GM18517 (cell line): ENCODE data around the gene RANBP10.
"Not testable (repeated sequence)": the region's sequence is repeated elsewhere in the genome, so short reads cannot be mapped to it uniquely, and the experiment has no call there.

ENCODE experiments used
- ATAC-seq: cut with Tn5 transposase; IDR thresholded peaks from one replicate; pipeline ENCODE4 v1.9.1; 2021; ENCODE audit warnings: mild to moderate bottlenecking, moderate library complexity; ENCODE audit not compliant: unreplicated experiment

RANBP10 gene

DNA sequence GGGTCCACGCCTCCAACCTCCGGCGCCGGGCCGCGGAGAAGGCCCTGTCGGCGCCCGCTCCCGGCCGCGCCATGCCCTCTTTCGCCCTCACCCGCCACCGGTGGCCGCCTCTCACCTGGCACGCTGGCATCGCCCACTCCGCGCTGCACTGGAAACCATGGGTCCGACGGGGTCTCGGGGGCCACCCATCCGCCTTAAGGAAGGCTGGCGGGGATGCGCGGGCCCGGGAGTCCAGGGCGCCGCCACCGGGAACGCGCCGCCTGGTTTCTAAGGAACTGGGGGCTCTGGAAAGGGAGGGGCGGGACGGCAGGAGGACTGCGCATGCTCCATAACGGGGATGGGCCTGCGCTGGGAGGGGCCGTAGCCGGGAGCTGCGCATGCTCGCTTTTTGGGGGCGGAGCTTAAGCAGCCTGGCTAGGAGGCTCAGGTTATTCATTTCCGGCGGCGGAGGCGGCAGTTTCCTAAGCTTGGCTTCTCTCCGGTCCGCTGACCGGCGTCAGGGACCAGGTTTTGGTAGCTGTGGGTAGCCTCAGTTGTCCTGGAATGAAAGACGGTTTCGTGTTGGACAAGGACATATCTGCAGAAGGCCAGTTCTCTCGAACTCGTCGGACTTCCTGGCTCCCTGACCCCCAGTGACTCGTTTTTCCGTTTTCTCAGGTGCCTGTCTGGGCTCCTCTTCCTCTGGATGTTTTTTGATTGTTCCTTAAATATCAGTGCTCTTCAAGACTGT lies 87.1 kb downstream of the RANBP10 start, which contains the start of gene GFOD2:
Gene GFOD2 (minus strand): TSS at position 269 of the 730 bp plus-strand sequence. CDS start 33,601 bp downstream, outside the sequence.
- ATAC-seq = peak; percentile 80

DNA sequence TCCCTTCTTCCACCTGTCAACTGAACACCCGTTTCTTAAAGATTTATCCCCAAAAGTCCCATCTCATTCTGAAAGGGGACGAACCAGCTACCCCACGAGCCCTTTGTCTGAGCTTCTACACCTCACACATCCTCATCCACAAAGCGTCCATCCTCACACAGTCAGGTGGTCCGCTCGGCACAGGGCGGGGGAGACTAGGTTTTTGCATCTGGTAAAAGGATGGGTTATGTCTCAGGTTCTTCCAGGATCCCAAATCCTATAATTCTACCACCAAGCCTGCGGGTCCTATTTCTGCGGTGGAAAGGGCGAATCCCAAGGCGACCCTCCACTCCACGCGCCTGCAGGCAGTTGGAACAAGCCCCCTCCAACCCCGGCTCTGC lies 87.7 kb downstream of the RANBP10 start:
- no peak for ATAC-seq

DNA sequence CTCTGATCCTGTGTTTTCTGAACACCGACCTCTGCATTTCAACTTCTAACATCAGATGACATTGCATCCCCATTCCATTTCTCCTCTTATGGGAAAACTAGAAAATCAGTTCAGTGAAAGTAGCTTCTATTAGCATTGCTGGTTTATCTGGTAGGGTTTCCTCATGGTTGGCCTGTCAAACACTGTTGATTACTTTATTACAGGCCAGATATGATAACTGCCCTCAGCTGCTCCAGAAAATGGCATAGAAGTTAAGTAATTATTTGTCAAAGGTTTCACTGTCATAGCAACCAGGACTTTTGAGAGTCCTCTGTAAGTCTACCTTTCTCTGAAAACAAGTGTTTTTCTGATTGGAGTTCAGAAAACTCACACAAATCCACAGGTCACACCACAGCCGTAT lies 90.3 kb downstream of the RANBP10 start:
- ATAC-seq = no peak

DNA sequence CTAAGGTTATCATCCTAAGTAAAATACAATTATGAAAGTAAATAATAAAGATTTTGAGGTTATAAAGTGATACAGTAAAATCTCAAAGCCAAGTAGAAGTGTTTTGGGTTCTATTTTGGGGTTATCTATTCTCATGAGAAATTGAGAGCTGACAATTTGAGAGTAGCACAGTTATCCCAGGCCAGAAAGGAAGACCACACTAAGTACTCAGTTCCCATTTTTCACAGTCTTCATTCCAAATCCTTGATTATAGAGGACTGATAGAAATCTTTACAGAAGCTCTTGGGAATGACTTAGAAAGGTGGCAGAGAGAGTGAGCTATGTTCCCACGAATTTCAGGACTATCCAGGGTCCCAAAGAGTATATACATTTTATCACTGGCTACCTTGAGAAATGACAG lies 91.8 kb downstream of the RANBP10 start:
- ATAC-seq = no peak

DNA sequence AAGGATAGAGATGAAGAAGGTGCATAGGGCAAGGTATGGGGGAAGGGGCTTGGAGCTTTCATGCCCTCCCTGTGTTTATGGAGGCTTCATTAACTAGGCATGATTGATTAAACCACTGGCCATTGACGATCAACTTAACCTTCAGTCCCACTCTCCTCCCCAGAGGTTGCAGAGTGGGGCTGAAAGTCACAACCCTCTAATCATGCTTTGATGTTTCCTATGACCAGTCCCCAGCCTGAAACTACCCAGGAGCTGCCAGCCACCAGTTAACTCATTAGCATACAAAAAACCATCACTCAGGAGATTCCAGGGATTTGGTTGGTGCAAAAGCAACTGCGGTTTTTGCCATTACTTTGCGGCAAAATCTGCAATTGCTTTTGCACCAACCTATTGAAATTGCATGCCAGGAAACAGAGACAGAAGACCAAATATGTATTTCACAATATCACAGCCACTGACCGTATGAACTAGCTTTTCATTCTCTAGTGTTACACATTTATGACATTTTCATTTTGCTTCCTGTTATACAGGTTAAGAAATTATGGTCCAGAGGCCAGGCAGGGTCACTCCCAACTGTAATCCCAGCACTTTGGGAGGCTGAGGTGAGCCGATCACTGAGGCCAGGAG lies 92.6 kb downstream of the RANBP10 start:
- no peak for ATAC-seq

DNA sequence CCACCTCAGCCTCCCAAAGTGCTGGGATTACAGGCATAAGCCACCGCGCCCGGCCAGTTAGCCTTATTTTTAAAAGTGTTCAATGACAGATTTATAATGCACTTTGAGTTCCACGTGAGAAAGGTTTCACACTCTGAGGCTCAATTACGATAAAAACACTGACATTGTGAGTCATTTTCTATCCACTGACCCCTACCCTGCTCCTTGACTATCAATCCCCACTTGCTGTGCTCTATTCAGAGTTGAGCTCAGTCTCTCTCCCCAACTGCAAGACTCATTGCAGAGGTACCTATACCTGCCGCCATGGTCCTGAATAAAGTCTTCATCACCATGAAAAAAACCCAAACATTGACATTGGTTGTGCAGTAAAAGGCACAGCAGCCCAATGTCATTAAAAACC lies 95.8 kb downstream of the RANBP10 start:
- ATAC-seq = no peak

DNA sequence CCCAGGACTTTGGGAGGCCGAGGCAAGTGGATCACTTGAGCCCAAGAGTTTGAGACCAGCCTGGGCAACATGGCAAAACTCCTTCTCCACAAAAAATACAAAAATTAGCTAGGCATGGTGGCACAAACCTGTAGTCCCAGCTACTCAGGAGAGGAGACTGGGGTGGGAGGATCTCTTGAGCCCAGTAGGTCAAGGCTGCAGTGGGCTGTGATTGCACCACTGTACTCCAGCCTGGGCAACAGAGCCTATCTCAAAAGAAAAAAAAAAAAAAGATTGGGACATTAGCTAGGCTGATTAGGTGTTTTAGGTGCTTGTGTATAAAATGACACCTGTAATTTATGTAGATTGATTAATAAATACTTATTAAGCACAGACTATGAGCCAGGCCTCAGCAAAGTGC lies 97.3 kb downstream of the RANBP10 start:
- ATAC-seq = no peak

DNA sequence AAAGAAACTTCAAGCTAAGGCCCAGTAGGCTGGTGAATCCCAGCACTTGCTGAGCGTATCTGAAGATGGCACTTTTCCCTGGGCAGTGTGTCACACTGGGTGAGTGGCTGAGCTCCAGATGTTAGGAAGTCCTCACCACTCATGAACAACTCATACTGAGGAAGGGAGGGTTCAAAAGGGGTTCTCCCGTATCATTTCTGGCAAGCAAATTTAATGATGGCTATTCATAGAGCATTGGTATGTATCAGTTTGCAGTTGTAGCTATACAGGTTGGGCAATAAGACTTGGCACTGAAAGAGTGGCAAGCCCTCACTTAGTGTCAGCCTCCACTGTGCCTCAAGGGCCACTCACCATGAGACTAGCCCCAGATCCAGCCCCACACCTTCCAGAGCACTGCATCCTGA lies 98.0 kb downstream of the RANBP10 start:
- ATAC-seq = no peak

DNA sequence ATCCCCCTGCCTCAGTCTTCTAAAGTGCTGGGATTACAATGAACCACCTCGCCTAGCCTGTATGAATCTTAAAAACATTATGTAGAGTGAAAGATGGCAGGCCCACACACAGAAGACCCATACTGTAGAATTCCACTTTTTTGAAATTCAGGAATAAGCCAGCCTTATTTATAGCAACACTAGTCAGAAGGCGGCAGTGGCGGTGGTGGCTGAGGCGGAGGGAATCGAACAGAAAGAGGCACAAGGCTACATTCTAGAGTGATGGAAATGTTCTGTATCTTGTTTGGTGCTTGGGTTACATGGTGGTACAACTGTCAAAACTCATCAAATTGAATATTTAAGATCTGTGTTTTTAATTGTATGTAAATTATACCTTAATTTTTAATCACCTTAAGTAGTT lies 98.6 kb downstream of the RANBP10 start:
- ATAC-seq = no peak

DNA sequence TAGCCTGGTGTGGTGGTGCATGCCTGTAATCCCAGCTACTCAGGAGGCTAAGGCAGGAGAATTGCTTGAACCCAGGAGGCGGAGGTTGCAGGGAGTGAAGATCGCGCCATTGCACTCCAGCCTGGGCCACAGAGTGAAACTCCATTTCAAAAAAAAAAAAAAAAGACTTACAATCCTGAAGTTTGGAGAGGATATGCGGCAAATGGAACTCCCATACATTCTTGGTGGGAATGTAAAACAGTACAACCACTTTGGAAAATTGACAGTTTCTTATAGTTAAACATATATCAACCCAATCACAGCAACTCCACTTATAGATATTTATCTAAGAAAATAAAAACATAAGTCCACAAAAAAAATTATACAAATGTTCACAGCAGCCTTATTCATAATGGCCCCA lies 99.2 kb downstream of the RANBP10 start:
- ATAC-seq = no peak

DNA sequence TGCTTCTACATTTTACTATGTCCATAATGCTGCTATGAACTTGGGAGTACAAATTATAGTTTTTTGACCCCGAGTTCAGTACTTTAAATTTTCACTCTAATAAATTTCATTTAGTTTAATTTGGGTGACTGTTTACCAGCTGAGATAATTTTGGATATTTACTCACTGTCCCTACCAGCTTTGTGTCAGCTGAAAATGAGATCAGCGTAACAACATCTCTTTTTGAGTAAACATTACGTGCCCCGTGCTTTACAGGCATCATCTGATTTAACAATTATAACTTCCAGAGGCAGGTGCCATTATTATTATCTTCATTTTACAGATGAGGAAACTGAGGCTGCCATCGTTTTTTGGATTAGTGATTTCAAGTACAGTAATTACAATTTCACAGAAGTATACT lies 102.2 kb downstream of the RANBP10 start:
- ATAC-seq = no peak

DNA sequence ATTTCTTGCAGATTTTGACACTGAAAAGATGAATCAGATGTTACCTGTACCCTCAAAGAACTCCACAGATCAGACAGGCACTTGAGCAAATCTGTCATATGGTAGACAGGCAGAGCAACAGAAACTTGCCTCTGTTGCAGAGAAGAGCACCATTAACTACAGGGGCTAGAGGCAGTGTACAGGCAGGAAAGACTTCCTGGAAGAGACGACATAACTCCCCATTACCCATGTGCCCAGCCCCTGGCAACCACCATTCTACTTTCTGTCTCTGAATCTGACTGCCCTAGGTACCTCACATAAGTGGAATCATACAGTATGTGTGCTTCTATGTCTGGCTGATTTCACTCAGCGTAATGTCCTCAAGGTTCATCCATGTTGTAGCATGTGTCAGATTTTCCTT lies 102.7 kb downstream of the RANBP10 start:
- ATAC-seq = no peak

DNA sequence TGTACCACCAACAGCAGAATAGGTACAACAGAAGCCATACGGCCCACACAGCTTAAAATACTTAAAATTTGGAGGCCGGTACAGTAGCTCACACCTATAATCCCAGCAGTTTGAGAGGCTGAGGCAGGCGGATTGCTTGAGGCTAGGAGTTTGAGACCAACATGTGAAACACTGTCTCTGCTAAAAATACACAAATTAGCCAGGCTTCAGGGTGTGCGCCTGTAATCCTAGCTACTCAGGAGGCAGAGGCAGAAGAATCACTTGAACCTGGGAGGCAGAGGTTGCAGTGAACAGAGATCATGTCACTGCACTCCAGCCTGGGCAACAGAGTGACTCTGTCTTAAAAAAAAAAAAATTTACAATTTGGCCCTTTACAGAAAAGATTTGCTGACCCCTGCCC lies 104.2 kb downstream of the RANBP10 start:
- ATAC-seq = no peak

DNA sequence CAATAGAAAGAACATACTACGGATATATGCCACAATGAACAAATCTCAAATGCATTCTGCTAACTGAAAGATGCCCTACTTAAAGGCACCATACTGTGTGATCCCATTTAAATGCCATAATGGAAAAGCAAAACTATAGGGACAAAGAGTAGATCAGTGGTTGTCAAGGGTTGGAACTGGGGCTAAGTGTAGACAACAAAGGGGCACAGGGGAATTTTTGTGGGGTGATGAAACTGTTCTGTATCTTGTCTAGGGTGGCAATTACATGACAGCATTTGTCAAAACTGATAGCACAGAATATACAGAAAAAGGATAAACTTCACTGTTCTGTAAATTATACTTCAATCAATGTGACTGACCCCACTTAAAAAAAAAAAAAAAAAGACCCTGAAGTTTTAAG lies 104.9 kb downstream of the RANBP10 start:
- no peak for ATAC-seq

DNA sequence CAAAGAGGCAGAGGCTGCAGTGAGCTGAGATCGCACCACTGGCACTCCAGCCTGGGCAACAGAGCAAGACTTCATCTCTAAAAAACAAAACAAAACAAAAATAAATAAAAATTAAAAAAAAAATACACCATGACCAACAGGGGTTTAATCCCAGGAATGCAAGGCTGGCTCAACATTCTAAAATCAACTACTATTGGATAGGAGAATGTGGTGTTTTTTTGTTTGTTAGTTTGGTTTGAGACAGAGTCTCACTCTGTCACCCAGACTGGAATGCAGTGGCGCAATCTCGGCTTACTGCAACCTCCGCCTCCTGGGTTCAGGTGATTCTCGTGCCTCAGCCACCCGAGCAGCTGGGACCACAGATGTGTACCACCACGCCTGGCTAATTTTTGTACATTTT lies 107.1 kb downstream of the RANBP10 start:
- no peak for ATAC-seq

DNA sequence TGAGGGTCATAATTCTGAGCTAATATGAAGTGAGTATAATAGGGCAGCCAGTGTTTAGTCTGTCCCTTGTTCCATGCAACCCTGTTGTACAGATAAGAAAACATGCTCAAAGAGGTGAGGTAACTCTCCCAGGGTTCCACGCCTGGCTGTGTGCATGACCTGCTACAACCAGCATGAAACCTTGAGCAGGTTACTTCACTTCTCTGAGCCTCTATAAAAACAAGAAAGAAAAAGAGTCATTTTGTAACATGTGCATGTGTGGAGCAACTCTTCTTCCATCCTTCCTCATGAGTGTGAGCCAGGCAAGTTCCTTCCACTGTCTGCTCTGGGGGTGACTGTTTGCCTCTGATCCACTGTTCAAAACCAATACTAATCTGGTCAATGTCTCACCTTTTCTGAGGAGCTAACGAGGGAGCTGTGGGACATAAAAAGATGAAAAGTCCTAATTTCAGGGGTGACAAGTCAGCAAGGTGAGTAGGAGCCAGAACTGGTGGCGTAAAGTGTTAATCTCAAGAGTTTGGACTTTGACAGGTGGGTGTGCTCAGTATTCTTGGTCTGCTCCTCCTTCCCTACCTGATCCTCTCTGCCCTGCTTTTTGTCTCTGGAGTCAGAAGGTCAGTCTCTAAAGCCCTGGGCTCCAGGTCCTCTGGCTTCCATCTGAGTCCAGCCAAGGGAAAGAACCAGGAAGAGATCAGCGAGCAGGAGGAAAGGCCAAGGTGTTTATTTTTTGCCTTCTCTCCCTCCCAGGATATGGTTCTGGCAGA lies 108.8 kb downstream of the RANBP10 start:
- no peak for ATAC-seq

DNA sequence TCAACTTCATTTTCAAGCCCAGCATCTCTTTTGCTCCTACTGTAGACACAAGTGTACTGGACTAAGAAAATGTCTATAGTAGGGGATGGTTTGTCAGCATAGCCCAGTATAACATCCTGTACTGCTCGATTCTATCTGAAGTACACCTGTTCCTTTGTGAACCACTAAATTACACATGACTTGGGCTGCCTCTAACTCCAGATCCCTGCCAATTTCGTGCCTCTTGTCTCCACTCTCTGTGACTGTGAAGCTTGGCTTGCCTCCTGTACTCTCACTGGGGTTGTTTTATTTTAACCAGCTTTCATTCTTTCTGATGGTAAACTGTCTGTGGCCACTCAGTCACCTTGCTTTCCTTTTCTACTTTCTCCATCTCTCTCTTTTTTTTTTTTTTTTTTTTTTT lies 111.7 kb downstream of the RANBP10 start:
- ATAC-seq = no peak

DNA sequence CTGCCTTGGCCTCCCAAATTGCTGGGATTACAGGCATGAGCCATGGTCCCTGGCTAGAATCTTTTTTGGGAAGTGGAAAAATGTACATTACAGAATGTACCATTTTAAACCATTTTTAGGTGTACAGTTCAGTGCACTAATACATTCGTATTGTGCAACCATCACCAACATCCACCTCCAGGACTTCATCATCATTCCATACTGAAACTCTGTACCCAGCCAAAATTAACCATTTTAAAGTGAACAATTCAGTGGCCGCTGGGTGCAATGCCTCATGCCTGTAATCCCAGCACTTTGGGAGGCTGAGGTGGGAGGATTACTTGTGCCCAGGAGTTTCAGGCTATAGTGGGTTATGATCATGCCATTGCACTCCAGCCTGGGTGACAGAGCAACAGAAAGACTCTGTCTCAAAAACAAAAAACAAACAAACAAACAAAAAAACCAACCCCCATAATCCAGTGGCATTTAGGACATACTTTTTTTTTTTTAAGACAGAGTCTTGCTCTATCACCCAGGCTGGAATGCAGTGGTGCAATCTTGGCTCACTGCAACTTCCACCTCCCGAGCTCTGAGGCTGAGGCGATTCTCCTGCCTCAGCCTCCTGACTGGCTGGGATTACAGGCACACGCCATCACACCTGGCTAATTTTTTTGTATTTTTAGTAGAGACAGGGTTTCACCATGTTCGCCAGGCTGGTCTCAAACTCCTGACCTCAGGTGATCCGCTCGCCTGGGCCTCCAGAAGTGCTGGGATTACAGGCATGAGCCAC lies 112.7 kb downstream of the RANBP10 start:
- ATAC-seq = not testable (repeated sequence)

DNA sequence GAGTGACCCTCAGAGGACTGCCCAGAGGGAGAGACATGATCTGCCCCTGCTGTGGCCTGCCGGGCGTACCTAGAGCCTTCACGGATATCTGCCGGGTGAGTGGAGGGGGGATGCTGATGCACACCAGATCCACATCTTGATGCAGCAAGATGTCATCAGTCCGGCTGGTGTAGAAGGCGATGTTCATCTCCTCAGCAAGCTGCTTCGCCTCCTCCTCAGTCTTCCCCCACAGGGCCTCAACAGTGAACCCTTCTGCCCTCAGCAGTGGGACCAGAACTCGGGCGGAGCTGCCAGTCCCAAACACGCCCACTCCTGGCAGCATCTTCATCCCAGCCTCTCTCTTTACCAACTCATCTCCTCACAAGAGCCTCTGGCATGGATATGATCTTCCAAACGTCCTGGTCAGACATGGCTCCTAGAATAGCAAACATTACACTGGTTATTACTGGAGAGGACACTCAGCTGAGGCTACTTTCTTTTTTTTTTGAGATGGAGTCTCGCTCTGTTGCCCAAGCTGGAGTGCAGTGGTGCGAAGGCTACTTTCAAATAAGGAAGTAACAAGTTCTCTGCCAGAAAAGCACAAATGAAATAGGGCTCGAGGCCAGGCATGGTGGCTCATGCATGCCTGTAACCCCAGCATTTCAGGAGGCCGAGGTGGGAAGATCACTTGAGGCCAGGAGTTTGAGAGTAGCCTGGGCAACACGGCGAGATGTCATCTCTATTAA lies 120.8 kb downstream of the RANBP10 start:
- ATAC-seq = no peak

DNA sequence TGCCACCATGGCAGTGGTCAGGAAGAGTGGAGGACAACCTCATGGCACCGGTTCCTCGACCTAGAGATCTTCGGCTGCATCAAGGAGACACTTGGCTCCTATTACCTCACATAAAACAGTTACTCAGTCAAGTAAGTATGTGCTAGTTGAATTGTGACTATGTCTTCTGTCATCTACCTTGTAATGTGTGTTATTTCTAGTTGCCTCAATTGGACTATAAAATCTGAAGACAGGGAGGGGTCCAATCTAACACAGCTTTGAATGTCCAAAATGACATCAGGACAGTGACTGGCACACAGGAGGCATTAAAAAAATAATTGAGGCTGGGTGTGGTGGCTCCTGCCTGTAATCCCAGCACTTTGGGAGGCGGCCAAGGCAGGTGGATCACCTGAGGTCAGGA lies 122.6 kb downstream of the RANBP10 start:
- no peak for ATAC-seq
